ENCODE results near the gene KNG1. TPM values are rescaled to one million over a fixed set of nuclear protein-coding genes. Genes with fewer than 3 reads are reported as not detected.

KNG1 gene
- total and polyA plus RNA-seq, 10 of the 15 experiments (the other 5 are each of a cell fraction or from before 2014, with no cell fraction given) = 0.21 TPM; not detected in 9

GRCh38 chr3:186790261-186790981, 73.3 kb downstream of the KNG1 start (continued):
- TF ChIP-seq SKIL (IDR thresholded peaks at IDR 0.05; ENCODE audit: low read depth, poor library complexity, severe bottlenecking) = no peak
- TF ChIP-seq ATF2 (IDR thresholded peaks at IDR 0.05; ENCODE audit: low read length) = 0 out of 2 replicates have a peak, but pooled peaks have one; percentile 34
- TF ChIP-seq TCF3 (IDR thresholded peaks at IDR 0.05; ENCODE audit: borderline replicate concordance, insufficient read depth, low read depth, low read length) = no peak
- peak; percentile 82 for TF ChIP-seq POLR2A (IDR thresholded peaks at IDR 0.05; ENCODE audit: low read depth, low read length)
- TF ChIP-seq SRF (IDR thresholded peaks at IDR 0.05; ENCODE audit: low read depth in 2 of 2, low read length in 2 of 2) = no peak
- TF ChIP-seq SIN3A (IDR thresholded peaks at IDR 0.05; ENCODE audit: low read depth, low read length) = no peak
- TF ChIP-seq E2F4 (IDR thresholded peaks at IDR 0.05; ENCODE audit: low read depth, low read length) = no peak
- TF ChIP-seq PAX5 (IDR thresholded peaks at IDR 0.05; ENCODE audit: borderline replicate concordance, low read depth, low read length) = 0 out of 2 replicates have a peak, but pooled peaks have one; percentile 18
- TF ChIP-seq EZH2 (IDR thresholded peaks at IDR 0.05; ENCODE audit: borderline replicate concordance, control insufficient read depth, low read depth, low read length) = no peak
- TF ChIP-seq ZBED1 (IDR thresholded peaks at IDR 0.05; ENCODE audit: borderline replicate concordance) = peak; percentile 96; the same call in 1 of the 2 replicates
- no peak for TF ChIP-seq PBX3 (IDR thresholded peaks at IDR 0.05; ENCODE audit: insufficient replicate concordance, low read depth, low read length)
- no peak for TF ChIP-seq NR2F1 (conservative IDR thresholded peaks at IDR 0.05)
- no peak for TF ChIP-seq TBL1XR1 (IDR thresholded peaks at IDR 0.05; ENCODE audit: low read depth, low read length)
- TF ChIP-seq STAT1 (conservative IDR thresholded peaks at IDR 0.05) = no peak
- no peak for TF ChIP-seq IRF4 (IDR thresholded peaks at IDR 0.05; ENCODE audit: low read depth, low read length)
- TF ChIP-seq NR2C1 (IDR thresholded peaks at IDR 0.05) = no peak
- TF ChIP-seq MYC (IDR thresholded peaks at IDR 0.05; ENCODE audit: insufficient read depth, insufficient read length, insufficient replicate concordance, low read length, severe bottlenecking) = no peak
- no peak for TF ChIP-seq ZNF207 (IDR thresholded peaks at IDR 0.05; ENCODE audit: borderline replicate concordance)
- TF ChIP-seq MAX (IDR thresholded peaks at IDR 0.05; ENCODE audit: low read depth, low read length) = no peak
- TF ChIP-seq USF2 (IDR thresholded peaks at IDR 0.05; ENCODE audit: borderline replicate concordance, low read depth, low read length) = no peak

Data from GM12878 (cell line).